Stimulated activated naive CD8-positive, alpha-beta T cell treated with anti-CD3 and anti-CD28 coated beads, Interleukin-15, Interleukin-2, amounts not matched to agents 100 ng/mL and 50 ng/mL, for 24 hours (primary cell): ENCODE results near the gene TLDC2.
A peak's percentile ranks its signal among the peaks of the same experiment; 100 is the strongest.
"Not testable (repeated sequence)": the region's sequence is repeated elsewhere in the genome, so short reads cannot be mapped to it uniquely, and the experiment has no call there.

ENCODE experiments used
- H3K27ac Mint-ChIP-seq: one replicate; pipeline ENCODE4 v1.8.0; 2021; ENCODE audit warnings: mild to moderate bottlenecking, mixed read lengths
- H3K27me3 Mint-ChIP-seq: one replicate; pipeline ENCODE4 v1.8.0; 2021; ENCODE audit warnings: mixed read lengths
- H3K36me3 Mint-ChIP-seq: one replicate; pipeline ENCODE4 v1.8.0; 2021; ENCODE audit warnings: low read depth, mixed read lengths
- H3K4me1 Mint-ChIP-seq: one replicate; pipeline ENCODE4 v1.8.0; 2021; ENCODE audit warnings: low read depth, mixed read lengths
- H3K4me3 Mint-ChIP-seq: one replicate; pipeline ENCODE4 v1.8.0; 2021; ENCODE audit warnings: mild to moderate bottlenecking, mixed read lengths
- H3K9me3 Mint-ChIP-seq: one replicate; pipeline ENCODE4 v1.8.0; 2021; ENCODE audit warnings: mixed read lengths

TLDC2 gene

GRCh38 chr20:36875702-36876472, at the start of gene TLDC2:
TLDC2 (plus strand) TSS chr20:36876138; CDS start chr20:36876175, 37 bp downstream.
- H3K4me3 Mint-ChIP-seq, result no peak within 1 kb of the TSS
- no peak within 1 kb of the TSS for H3K27ac Mint-ChIP-seq

DNA sequence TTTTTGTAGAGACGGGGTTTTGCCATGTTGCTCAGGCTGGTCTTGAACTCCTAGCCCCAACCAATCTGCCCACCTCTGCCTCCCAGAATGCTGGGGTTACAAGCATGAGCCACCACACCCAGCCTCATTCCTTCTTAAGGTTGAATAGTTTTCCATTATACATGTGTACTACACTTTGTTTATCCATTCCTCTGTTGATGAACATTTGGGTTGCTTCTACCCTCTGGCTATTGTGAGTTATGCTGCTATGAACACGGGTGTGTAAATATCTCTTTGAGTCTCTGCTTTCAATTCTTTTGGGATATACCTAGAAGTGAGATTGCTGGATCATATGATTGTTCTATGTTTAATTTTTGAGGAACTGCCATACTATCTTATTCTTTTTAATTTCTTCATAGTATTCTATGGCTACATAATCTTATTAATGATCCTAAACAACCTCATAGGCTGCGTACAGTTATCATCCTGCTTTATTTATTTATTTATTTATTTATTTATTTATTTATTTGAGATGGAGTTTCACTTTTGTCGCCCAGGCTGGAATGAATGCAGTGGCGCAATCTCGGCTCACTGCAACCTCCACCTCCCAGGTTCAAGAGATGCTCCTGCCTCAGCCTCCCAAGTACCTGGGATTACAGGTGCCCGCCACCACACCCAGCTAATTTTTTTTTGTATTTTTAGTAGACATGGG, 49.2 kb upstream of the TLDC2 start:
- no peak overlapping the region for H3K27ac Mint-ChIP-seq

More at GRCh38 chr20:36875702-36876472, at the start of gene TLDC2:
- no peaks in the 10 kb centered on the region for H3K36me3 Mint-ChIP-seq
- H3K9me3 Mint-ChIP-seq, result no peaks in the 10 kb centered on the region
- peaks cover 11% of the 10 kb centered on the region for H3K4me1 Mint-ChIP-seq
- H3K27me3 Mint-ChIP-seq, result no peaks in the 10 kb centered on the region

DNA sequence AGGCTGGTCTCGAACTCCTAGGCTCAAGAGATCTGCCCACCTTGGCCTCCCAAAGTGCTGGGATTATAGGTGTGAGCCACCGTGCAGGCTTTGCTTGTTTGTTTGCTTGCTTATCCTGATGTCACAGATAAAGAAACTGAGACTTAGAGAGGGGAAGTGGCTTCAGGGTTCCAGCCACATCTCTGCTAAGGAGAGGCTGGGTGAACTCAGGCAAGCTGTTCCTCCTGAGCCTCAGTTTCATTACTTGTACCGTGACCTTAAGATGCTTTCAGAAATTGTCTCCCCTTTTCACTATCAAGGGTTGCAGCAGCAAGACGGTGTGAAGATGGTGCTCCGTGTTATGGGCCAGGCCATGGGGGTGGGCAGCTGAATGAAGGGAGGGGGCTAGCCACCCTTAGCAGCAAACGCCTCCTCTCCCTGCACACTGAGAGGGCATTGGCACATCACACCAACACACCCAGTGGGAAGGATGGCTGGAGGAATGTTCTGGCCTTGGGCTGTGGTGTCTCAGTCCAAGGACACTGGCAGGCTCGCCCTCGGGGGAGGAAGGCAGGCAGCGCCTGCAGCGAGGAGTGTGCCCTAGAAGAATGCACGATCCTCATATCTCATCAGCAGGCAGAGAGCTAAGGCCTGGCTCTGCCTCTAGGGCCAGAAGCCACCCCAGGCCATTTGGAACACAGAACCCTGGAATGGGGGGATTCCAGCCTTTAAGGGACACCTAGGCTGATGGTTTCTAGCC, 48.2 kb upstream of the TLDC2 start:
- Mint-ChIP-seq H3K4me1 (no peaks in the 10 kb centered on the region), H3K4me3 (no peak overlapping the region), H3K27me3 (no peaks in the 10 kb centered on the region), H3K27ac (no peak overlapping the region), H3K9me3 (no peaks in the 10 kb centered on the region), H3K36me3 (no peaks in the 10 kb centered on the region)

More for the DNA sequence above, 49.2 kb upstream of the TLDC2 start:
- H3K27me3 Mint-ChIP-seq, result no peaks in the 10 kb centered on the region
- no peaks in the 10 kb centered on the region for H3K9me3 Mint-ChIP-seq
- no peaks in the 10 kb centered on the region for H3K36me3 Mint-ChIP-seq
- H3K4me3 Mint-ChIP-seq, result no peak overlapping the region
- no peaks in the 10 kb centered on the region for H3K4me1 Mint-ChIP-seq

DNA sequence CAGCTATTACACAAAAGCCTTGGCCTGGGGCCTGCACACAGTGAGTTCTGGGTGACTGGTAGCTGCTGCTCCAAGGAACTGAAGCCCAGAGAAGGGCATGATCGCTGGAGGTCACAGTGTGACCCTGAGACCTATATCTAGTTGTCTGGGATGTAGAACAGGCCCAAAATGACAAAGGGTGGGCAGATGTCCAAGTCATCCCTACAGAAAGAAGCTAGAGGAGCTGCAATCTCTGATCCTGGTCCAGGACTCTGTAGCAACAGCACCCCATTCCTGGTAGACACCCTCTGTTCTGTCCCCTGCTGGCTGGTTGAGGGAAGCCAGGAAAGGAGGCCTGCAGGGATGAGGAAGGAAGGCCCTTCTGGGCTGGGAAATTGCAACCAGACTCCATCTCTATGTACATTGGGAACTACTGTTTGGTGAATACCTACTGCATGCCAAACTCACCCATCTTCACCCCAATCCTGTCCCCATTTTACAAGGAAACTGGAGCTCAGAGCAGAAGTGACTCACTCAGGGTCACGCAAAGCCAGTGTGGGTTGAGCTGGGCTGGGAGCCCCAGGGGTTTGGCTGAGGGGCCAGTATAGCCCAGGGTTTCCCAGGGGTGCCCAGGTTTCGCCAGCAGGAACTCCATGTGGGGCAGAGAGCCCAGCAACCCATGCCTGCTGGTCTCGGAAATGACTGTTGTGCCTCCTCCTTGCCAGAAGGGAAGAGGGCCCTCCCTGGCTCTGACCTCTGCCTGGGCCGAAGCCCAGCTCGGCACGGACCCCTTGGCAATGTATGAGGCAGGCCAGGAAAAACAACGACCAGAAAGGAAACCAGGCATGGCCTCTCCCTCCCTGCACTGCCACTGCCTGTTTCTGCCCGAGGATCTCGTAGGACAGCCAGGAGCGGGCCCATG, 44.9 kb upstream of the TLDC2 start:
- H3K27me3 Mint-ChIP-seq, result no peaks in the 10 kb centered on the region
- H3K4me3 Mint-ChIP-seq, result no peak overlapping the region
- H3K27ac Mint-ChIP-seq, result peak overlapping the region; percentile 5
- peaks cover 13% of the 10 kb centered on the region for H3K4me1 Mint-ChIP-seq
- no peaks in the 10 kb centered on the region for H3K9me3 Mint-ChIP-seq
- H3K36me3 Mint-ChIP-seq, result no peaks in the 10 kb centered on the region

GRCh38 chr20:36832791-36833190, 43.1 kb upstream of the TLDC2 start:
- Mint-ChIP-seq H3K27me3 (no peaks in the 10 kb centered on the region), H3K36me3 (no peaks in the 10 kb centered on the region), H3K9me3 (no peaks in the 10 kb centered on the region), H3K4me3 (no peak overlapping the region), H3K27ac (no peak overlapping the region), H3K4me1 (peaks cover 21% of the 10 kb centered on the region)

GRCh38 chr20:36833275-36834020, 42.5 kb upstream of the TLDC2 start:
- no peaks in the 10 kb centered on the region for H3K27me3 Mint-ChIP-seq
- H3K4me1 Mint-ChIP-seq, result peaks cover 21% of the 10 kb centered on the region
- H3K27ac Mint-ChIP-seq, result no peak overlapping the region
- no peaks in the 10 kb centered on the region for H3K36me3 Mint-ChIP-seq
- H3K4me3 Mint-ChIP-seq, result no peak overlapping the region
- no peaks in the 10 kb centered on the region for H3K9me3 Mint-ChIP-seq

DNA sequence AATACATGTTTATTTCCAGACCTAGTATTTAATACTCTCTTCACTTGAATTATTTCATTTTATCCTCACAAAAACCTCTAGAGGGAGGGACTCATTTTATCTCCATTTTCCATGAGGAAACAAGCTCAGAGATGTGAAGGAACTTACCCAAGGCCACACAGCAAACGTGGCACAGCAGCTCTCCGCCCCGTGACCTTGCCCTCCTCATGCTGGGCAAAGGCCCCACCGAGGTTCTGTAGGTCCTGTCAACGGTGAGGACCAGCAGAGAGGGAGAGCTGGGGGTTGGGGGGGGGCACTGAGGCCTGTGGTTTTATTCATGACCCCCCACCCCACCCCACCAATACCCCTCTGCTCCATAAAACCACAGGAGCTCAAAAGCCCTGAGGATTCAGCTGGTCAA, 40.9 kb upstream of the TLDC2 start:
- Mint-ChIP-seq H3K27ac (no peak overlapping the region), H3K4me1 (peaks cover 21% of the 10 kb centered on the region), H3K9me3 (no peaks in the 10 kb centered on the region), H3K27me3 (no peaks in the 10 kb centered on the region), H3K36me3 (no peaks in the 10 kb centered on the region), H3K4me3 (peak overlapping the region; percentile 79)

- no peaks in the 10 kb centered on the region for H3K36me3 Mint-ChIP-seq
- H3K27ac Mint-ChIP-seq, result peak overlapping the region; percentile 84
- peak overlapping the region; percentile 79 for H3K4me3 Mint-ChIP-seq
- no peaks in the 10 kb centered on the region for H3K27me3 Mint-ChIP-seq
- no peaks in the 10 kb centered on the region for H3K9me3 Mint-ChIP-seq
- H3K4me1 Mint-ChIP-seq, result peaks cover 21% of the 10 kb centered on the region
Measured at GRCh38 chr20:36835453-36836198, 40.3 kb upstream of the TLDC2 start.

DNA sequence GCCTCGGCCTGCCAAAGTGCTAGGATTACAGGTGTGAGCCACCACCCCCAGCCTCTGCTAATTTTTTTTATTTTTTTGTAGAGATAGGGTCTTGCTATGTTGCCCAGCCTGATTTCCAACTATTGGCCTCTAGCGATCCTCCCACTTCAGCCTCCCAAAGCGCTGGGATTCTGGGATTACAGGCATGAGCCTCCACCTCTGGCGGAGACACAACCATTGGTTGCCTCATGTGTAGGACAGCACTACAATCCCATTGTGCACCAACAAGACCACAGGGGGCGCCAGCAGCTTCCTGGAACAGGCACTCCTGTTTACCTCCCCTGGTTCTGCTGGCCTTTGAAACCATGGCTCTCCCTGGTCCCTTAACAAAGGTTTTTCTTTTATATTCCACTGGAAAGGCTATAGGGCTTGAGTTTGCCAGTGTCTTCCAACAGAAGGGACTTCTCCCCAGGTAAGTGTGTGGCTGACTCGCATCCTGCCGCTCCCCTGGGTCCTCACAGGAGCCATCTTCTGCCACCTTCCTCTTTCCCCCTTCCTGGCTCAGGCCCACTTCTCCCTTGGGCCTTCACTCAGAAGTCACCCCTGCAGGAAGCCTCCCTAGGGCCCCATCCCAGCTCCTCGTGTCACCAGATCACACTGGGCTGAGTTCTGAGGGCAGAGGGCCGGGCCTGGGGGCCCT, 39.2 kb upstream of the TLDC2 start:
- no peak overlapping the region for H3K27ac Mint-ChIP-seq

GRCh38 chr20:36838376-36838775, 37.6 kb upstream of the TLDC2 start:
- H3K27me3 Mint-ChIP-seq, result not testable (repeated sequence)
- H3K27ac Mint-ChIP-seq, result peak overlapping the region; percentile 40

More for the DNA sequence above, 39.2 kb upstream of the TLDC2 start:
- no peaks in the 10 kb centered on the region for H3K36me3 Mint-ChIP-seq
- H3K4me3 Mint-ChIP-seq, result peak overlapping the region; percentile 66
- no peaks in the 10 kb centered on the region for H3K9me3 Mint-ChIP-seq
- H3K27me3 Mint-ChIP-seq, result no peaks in the 10 kb centered on the region
- H3K4me1 Mint-ChIP-seq, result peaks cover 26% of the 10 kb centered on the region

GRCh38 chr20:36839150-36839549, 36.8 kb upstream of the TLDC2 start:
- Mint-ChIP-seq H3K4me3 (no peak overlapping the region), H3K27ac (no peak overlapping the region), H3K9me3 (no peaks in the 10 kb centered on the region), H3K4me1 (peaks cover 45% of the 10 kb centered on the region), H3K27me3 (no peaks in the 10 kb centered on the region), H3K36me3 (no peaks in the 10 kb centered on the region)

More at GRCh38 chr20:36838376-36838775, 37.6 kb upstream of the TLDC2 start:
- peaks cover 41% of the 10 kb centered on the region for H3K4me1 Mint-ChIP-seq
- not testable (repeated sequence) for H3K36me3 Mint-ChIP-seq, H3K4me3 Mint-ChIP-seq, H3K9me3 Mint-ChIP-seq

DNA sequence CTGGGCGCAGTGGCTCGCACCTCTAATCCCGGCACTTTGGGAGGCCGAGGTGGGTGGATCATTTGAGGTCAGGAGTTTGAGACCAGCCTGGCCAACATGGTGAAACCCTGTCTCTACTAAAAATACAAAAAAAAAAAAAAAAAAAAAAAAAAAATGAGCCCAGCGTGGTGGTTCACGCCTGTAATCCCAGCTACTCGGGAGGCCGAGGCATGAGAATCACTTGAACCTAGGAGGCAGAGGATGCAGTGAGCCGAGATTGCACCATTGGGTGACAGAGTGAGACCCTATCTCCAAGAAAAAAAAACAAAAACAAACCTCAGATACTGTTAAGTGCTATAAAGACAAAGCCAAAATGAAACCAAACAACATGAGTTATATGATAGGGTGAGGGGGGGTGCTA, 34.9 kb upstream of the TLDC2 start:
- Mint-ChIP-seq H3K4me1 (peaks cover 42% of the 10 kb centered on the region), H3K27ac (peak overlapping the region; percentile 3)
- H3K36me3 Mint-ChIP-seq, H3K27me3 Mint-ChIP-seq, H3K9me3 Mint-ChIP-seq, H3K4me3 Mint-ChIP-seq: not testable (repeated sequence)
